GM18519 (cell line): ENCODE data around the gene GPSM1.
"Not testable (repeated sequence)": the region's sequence is repeated elsewhere in the genome, so short reads cannot be mapped to it uniquely, and the experiment has no call there.

Experiments used
- ATAC-seq: cut with Tn5 transposase; IDR thresholded peaks from one replicate; pipeline ENCODE4 v1.9.1; 2021; ENCODE audit warnings: mild to moderate bottlenecking, moderate library complexity; ENCODE audit not compliant: unreplicated experiment, low FRiP score

The GPSM1 gene

DNA sequence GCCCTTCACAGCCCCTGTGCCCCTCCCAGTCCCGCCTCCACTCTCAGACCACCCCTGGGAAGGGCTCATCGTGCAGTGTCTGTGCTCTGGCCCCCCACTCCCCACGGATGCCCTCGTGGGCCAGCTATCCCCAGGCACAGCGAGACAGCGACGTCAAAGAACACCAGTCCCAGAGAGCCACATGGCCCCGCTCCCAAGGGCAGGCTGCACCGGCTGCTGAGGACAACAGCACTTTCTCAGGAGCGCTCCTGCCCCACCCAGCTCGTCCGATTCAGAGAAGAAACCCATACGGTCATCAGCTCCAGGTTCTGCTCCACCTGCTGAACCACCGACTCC is 77.4 kb downstream of the GPSM1 start:
- no peak for ATAC-seq

- no peak for ATAC-seq
These were observed 78.1 kb downstream of the GPSM1 start for GRCh38 chr9:136405481-136405880.

DNA sequence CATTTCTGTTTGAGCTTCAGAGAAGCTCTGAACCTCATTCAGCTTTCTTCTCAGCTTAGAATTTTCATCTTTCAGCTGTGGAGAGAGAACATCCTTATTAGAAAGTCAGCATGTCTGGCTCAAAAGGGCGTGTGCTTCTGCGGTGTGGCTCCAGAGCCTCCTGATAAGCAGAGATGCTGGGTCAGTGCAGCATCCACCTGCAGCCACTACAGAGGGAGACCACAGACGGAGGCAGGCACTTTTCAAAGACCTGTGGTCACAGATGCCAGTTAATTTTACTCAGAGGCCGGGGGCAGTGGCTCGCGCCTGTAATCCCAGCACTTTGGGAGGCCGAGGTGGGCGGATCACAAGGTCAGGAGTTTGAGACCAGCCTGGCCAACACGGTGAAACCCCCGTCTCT is 78.6 kb downstream of the GPSM1 start:
- ATAC-seq: not testable (repeated sequence)

DNA sequence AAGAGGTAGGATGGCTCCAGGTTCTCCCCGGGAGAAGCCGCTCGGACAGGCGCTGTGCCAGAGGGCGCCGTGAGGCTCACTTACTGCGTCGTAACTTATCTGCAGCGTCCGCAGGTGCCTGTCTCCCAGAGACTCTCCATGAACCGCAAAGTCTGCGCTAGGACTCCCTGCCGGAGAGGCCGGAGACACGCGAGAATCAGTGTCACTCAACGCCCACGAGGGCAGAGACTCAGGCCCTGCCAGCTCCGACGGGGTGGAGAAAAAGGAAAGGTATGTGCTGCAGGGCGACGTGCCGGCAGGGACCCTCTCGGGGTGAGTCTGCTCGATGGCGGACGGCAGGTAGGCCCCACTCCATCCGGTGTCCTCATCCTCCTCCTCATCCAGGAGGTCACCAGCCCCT is 79.7 kb downstream of the GPSM1 start:
- not testable (repeated sequence) for ATAC-seq

GRCh38 chr9:136407911-136408310 is 80.6 kb downstream of the GPSM1 start:
- no peak for ATAC-seq
